ENCODE data around the gene YKT6.
"Not testable (repeated sequence)": the region's sequence is repeated elsewhere in the genome, so short reads cannot be mapped to it uniquely, and the experiment has no call there.

YKT6 gene

DNA sequence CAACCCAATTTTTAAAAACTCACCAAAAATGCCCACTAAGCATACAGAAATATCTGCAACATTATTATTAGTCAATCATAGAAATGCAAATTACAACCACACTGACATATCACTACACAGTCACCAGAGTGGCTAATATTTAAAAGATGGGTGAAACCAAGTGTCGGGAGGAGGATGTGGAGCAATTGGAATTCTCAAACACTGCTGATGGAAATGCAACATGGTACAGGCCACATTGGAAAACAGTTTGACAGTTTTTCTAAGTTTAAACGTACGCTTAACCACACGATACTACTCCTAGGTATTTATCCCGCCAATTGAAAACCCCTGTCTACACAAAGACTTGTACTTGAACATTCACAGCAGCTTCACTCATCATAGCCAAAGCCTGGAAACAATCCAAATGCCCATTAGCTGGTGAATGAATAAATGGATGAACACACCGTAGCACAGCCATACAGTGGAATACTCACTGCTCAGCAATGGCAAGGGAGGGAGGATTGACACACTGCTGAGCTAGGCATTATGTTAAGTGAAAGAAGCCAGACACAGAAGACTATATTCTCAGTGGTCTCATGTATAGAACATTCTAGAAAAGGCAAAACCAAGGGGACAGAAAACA is 27.9 kb upstream of the YKT6 start:
- DNase-seq (ENCODE audit: low spot score) = no peak

DNA sequence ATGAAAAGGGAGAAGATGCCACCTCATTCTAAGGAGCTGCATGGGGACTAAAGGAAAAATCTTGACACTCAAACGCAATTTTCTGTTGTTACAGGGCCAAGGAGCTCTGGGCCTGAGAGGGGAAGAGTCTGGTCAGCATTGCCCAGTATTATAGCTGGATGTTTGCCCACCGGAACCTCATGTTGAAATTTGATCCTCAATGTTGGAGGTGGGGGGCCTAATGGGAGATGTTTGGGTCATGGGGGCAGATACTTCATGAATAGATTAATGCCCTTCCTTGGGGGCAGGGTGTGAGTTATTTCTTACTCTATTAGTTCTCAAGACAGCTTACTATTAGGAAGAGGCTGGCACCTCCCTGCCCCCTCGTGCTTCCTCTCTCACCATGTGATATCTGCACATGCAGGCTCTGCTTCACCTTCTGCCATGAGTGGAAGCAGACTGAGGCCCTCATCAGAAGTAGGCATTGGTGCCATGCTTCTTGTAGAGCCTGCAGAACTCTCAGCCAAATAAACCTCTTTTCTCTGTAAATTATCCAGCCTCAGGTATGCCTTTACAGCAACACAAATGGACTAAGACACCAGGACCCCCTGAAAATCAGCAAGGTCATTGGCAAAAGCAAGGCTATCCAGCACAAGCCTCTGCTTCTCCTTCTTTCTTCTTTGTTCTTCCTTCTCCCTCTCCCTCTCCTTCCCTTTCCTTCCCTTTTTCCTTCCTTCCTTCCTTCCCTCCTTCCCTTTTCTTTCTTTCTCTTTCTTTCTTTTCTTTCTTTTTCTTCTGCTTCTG is 26.7 kb upstream of the YKT6 start:
- no peak for DNase-seq (ENCODE audit: low spot score)

DNA sequence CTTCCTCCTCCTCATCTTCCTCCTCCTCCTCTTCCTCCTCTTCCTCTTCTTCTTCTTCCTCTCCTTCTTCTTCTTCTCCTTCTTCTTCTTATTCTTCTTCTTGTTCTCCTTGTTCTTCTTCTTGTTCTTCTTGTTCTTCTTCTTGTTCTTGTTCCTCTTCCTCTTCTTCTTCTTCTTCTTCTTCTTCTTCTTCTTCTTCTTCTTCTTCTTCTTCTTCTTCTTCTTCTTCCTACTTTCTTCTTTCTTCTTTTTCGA is 26.2 kb upstream of the YKT6 start:
- not testable (repeated sequence) for DNase-seq (ENCODE audit: low spot score)

DNA sequence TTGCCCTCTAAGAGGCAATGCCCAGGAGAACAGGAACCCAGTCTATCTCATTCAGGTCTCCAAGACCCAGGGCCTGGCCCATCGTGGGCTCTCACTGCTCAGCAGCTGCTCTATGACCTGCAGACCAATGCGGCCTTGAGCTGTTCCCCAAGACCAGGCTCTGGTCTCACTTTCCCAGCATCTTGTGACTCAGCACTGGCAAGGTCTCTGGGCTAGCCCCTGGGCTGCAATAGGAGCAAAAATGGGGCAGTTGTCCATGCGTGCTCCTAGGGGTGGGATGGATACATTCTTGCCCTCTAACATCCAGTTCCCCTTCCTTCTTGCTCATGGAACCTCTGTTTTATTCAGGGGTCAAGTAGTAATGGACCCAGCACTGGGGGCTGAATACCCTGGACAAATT is 25.0 kb upstream of the YKT6 start:
- DNase-seq (ENCODE audit: low spot score) = no peak

- no peak for DNase-seq (ENCODE audit: low spot score)
Observed at GRCh38 chr7:44176486-44176885, 24.3 kb upstream of the YKT6 start.

DNA sequence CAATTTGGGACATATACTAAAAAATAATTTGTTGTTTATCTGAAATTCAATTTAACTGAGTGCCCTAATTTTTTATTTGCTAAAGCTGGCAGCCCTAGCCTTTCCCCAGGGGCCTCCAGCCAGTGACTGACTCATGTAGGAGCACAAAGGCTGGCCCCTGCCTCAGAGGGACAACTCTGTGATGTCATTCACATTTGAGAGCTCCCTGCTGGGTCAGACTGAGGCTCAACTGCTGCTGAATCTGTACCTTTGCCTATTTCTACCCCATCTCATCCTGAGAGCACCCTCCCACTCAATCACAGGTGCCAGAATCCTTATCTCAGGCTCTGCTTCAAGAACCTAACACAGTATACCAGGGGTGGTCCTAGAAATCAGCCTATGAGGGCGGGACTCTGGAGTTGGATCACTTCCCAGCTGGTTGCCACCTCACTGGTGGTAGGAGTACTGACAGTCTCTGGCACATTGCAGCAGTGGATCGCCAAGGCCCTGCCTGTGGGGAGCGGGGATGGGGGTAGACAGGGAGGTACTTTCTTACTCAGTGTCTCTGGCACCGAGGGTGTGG is 23.1 kb upstream of the YKT6 start:
- DNase-seq (ENCODE audit: low spot score) = no peak

- DNase-seq (ENCODE audit: low spot score) = no peak
Observed at GRCh38 chr7:44180631-44181030, 20.1 kb upstream of the YKT6 start.

GRCh38 chr7:44182827-44183226 is 18.0 kb upstream of the YKT6 start:
- no peak for DNase-seq (ENCODE audit: low spot score)

- DNase-seq (ENCODE audit: low spot score) = no peak
Observed at GRCh38 chr7:44183386-44183785, 17.4 kb upstream of the YKT6 start.

- no peak for DNase-seq (ENCODE audit: low spot score)
Observed at GRCh38 chr7:44184206-44184872, 16.4 kb upstream of the YKT6 start.

DNA sequence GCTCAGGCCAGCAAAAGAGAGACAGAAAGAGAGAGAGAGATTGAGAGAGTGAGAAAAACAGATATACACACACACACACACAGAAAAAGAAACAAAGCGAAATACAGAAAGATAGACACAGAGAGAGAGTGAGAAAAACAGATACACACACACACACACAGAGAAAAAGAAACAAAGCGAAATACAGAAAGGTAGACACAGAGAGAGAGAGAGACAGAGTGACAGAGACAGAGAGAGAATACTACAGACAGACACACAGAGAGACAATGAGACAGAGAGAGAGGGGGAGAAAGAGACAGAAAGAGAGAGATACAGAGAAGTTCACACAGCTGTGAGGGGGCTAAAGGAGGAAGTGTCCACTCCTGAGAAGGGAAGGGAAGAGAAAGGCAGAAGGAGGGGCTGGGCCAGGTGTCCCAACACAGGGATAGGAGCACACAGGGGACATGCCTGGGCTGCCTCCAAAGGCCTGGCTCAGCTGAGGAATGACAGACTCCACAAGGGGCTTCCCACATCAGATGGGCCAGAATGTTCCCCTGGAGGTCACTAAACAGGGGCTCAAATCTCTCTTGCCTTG is 15.8 kb upstream of the YKT6 start:
- DNase-seq (ENCODE audit: low spot score) = no peak

GRCh38 chr7:44185729-44186128 is 15.0 kb upstream of the YKT6 start:
- DNase-seq (ENCODE audit: low spot score) = no peak

DNA sequence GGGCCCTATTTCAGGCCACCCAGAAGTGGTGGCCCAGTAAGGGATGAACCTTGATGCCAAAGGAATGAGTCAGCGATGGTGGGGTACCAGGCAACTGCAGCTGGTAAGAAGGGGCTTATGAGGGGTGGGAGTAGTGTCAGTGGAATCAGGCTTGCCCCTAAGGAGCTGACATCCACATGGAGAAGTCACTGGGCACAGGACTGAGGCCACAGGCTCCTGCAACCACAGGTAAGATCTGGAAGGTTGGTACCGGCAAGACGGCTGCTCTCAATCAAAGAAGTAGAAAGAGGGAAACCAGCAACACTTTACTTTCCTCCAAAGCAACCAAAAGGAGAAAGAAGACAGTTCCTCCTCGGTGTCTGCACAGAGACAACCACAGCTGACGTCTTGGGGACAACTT is 14.0 kb upstream of the YKT6 start:
- no peak for DNase-seq (ENCODE audit: low spot score)

- no peak for DNase-seq (ENCODE audit: low spot score)
Observed at GRCh38 chr7:44187636-44188416, 13.0 kb upstream of the YKT6 start.

GRCh38 chr7:44188480-44189225 is 12.1 kb upstream of the YKT6 start:
- DNase-seq (ENCODE audit: low spot score) = no peak

GRCh38 chr7:44189286-44189992 is 11.3 kb upstream of the YKT6 start, which contains the start of gene GCK:
Gene GCK (minus strand): TSS chr7:44189439. CDS start chr7:44188953, 486 bp downstream.
- no peak for DNase-seq (ENCODE audit: low spot score)

DNA sequence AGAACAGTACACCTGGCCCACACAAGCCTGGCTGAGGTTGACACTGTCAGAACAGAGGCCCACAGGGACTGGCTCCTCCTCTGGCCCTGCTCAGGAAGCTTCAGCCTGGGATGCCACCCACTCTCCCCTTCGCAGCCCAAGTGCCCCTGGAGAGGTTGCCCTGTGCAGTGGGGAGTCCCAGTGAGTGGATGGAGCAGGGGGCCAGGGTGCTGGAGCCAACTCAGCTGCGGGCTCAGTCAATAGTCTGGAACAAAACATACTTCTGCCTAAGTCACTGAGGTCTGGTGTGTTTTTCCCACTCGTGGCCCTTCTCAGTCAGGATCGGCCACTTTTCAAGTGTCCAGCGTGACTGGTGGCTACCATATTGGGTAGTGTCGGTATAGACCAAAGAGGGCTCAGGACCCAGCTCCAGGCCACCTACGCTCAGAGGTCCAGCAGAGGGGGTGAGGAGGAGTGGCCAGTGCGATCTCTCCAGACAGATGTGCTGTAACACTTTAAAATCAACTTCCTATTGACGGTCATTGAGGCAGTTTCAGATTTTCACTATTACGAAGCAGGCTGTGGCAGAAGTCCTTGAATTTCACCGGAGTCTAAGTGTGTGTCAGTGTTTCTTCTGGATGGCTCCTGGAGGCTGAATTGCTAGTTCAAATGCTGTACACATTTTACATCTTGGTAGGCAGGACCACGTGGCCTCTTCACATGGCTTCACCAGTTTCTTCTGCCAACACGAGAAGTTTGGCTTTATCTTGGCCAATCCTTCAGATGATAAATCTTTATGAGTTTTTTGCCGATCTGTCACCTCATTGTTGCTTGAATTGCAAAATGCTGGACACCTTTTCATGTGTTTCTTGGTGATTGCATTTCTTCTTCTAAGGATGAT is 10.5 kb upstream of the YKT6 start:
- DNase-seq (ENCODE audit: low spot score) = no peak

- DNase-seq (ENCODE audit: low spot score) = no peak
Observed at GRCh38 chr7:44191171-44191570, 9.6 kb upstream of the YKT6 start.

- no peak for DNase-seq (ENCODE audit: low spot score)
Observed at GRCh38 chr7:44193011-44193802, 7.6 kb upstream of the YKT6 start.
